ENCODE data around the gene SORD. TPM values are rescaled to one million over a fixed set of nuclear protein-coding genes. Genes with fewer than 3 reads are reported as not detected.
"Not testable (repeated sequence)": the region's sequence is repeated elsewhere in the genome, so short reads cannot be mapped to it uniquely, and the experiment has no call there.

The SORD gene
- total and polyA plus RNA-seq, 2 donors (not counting 3 experiments of a cell fraction or from before 2014, with no cell fraction given) = 16.6 to 31.8 TPM

- no peak for DNase-seq (ENCODE audit: low read depth, low spot score)
- no peak overlapping the region for H2AFZ ChIP-seq (ENCODE audit: low read depth, low read length)
- no peaks in the 10 kb centered on the region for H3K9me1 ChIP-seq (replicated peaks; ENCODE audit: control insufficient read depth, extremely low read depth, insufficient read depth, low read length)
- H3K9me3 ChIP-seq (replicated peaks; ENCODE audit: control insufficient read depth, insufficient read depth, low read length) = no peaks in the 10 kb centered on the region
- dilution Hi-C loops (cut with MboI; ENCODE audit: extremely low pct_ligation_motif_present, low sequenced_read_pairs) (no loop called here), intact Hi-C loops (cut with micrococcal nuclease) (no loop called here)
- no peaks in the 10 kb centered on the region for H4K20me1 ChIP-seq (replicated peaks; ENCODE audit: control insufficient read depth, extremely low read depth, insufficient read depth, low read length)
- peaks cover 9% of the 10 kb centered on the region in 2 experiments for H3K27me3 ChIP-seq (ENCODE audit: control insufficient read depth in 2 of 2, insufficient read depth in 2 of 2, low read length in 2 of 2)
- no peak overlapping the region for H3K4me2 ChIP-seq (ENCODE audit: insufficient read depth, low read length)
- H3K36me3 ChIP-seq (ENCODE audit: control insufficient read depth in 2 of 2, extremely low read depth in 1 of 2, insufficient read depth in 2 of 2, low read length in 2 of 2) = no peaks in the 10 kb centered on the region
- H3K79me2 ChIP-seq (ENCODE audit: control insufficient read depth, insufficient read depth, low read length) = no peaks in the 10 kb centered on the region
- POLR2A ChIA-PET = no interaction called here
- no peak overlapping the region for H3K9ac ChIP-seq (replicated peaks; ENCODE audit: extremely low read depth, insufficient read depth, low read length)
- FAIRE-seq = no peak
- TF ChIP-seq, protein P1, sequence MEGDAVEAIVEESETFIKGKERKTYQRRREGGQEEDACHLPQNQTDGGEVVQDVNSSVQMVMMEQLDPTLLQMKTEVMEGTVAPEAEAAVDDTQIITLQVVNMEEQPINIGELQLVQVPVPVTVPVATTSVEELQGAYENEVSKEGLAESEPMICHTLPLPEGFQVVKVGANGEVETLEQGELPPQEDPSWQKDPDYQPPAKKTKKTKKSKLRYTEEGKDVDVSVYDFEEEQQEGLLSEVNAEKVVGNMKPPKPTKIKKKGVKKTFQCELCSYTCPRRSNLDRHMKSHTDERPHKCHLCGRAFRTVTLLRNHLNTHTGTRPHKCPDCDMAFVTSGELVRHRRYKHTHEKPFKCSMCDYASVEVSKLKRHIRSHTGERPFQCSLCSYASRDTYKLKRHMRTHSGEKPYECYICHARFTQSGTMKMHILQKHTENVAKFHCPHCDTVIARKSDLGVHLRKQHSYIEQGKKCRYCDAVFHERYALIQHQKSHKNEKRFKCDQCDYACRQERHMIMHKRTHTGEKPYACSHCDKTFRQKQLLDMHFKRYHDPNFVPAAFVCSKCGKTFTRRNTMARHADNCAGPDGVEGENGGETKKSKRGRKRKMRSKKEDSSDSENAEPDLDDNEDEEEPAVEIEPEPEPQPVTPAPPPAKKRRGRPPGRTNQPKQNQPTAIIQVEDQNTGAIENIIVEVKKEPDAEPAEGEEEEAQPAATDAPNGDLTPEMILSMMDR (IDR thresholded peaks at IDR 0.05; ENCODE audit: extremely low read depth in 1 of 2, insufficient read depth in 1 of 2, low read depth in 1 of 2, low read length in 2 of 2) = no peak
- TF ChIP-seq MYC (IDR thresholded peaks at IDR 0.05; ENCODE audit: low read depth, low read length) = no peak
- no peak for TF ChIP-seq GATA2 (IDR thresholded peaks at IDR 0.05; ENCODE audit: insufficient read depth, insufficient read length, low read depth, low read length)
- TF ChIP-seq POLR2AphosphoS5 (IDR thresholded peaks at IDR 0.05; ENCODE audit: insufficient read depth, low read depth, low read length) = no peak
- TF ChIP-seq EZH2 (IDR thresholded peaks at IDR 0.05; ENCODE audit: borderline replicate concordance, low read depth, low read length, severe bottlenecking) = no peak
- no peak for TF ChIP-seq JUN (IDR thresholded peaks at IDR 0.05; ENCODE audit: borderline replicate concordance, insufficient read depth, insufficient read length, low read depth)
- CTCF ChIA-PET = no interaction called here
- H3K27ac ChIP-seq (ENCODE audit: insufficient read depth, low read depth, low read length) = no peak overlapping the region
- no TSS peak for BruUV-seq (replicated peaks)
- H3K4me3 ChIP-seq (replicated peaks in 1 of 3; ENCODE audit: insufficient read depth in 1 of 3, low read depth in 1 of 3, low read length in 3 of 3) = no peak overlapping the region
- H3K4me1 ChIP-seq (ENCODE audit: control insufficient read depth, extremely low read depth, insufficient read depth, low read length) = no peaks in the 10 kb centered on the region
These were observed 23.9 kb upstream of the SORD start for GRCh38 chr15:44999105-44999504.

- H4K20me1 ChIP-seq (replicated peaks; ENCODE audit: control insufficient read depth, extremely low read depth, insufficient read depth, low read length); H3K9me3 ChIP-seq (replicated peaks; ENCODE audit: control insufficient read depth, insufficient read depth, low read length); H3K4me2 ChIP-seq (ENCODE audit: insufficient read depth, low read length); H3K9ac ChIP-seq (replicated peaks; ENCODE audit: extremely low read depth, insufficient read depth, low read length); H2AFZ ChIP-seq (ENCODE audit: low read depth, low read length); BruUV-seq (replicated peaks); intact Hi-C loops (cut with micrococcal nuclease); H3K79me2 ChIP-seq (ENCODE audit: control insufficient read depth, insufficient read depth, low read length); H3K4me3 ChIP-seq (replicated peaks in 1 of 3; ENCODE audit: insufficient read depth in 1 of 3, low read depth in 1 of 3, low read length in 3 of 3); H3K27me3 ChIP-seq (ENCODE audit: control insufficient read depth in 2 of 2, insufficient read depth in 2 of 2, low read length in 2 of 2); H3K36me3 ChIP-seq (ENCODE audit: control insufficient read depth in 2 of 2, extremely low read depth in 1 of 2, insufficient read depth in 2 of 2, low read length in 2 of 2); DNase-seq (ENCODE audit: low read depth, low spot score); H3K4me1 ChIP-seq (ENCODE audit: control insufficient read depth, extremely low read depth, insufficient read depth, low read length); H3K9me1 ChIP-seq (replicated peaks; ENCODE audit: control insufficient read depth, extremely low read depth, insufficient read depth, low read length); dilution Hi-C loops (cut with MboI; ENCODE audit: extremely low pct_ligation_motif_present, low sequenced_read_pairs); FAIRE-seq; POLR2A ChIA-PET; CTCF ChIA-PET; H3K27ac ChIP-seq (ENCODE audit: insufficient read depth, low read depth, low read length): not testable (repeated sequence)
These were observed 21.8 kb upstream of the SORD start for GRCh38 chr15:45001180-45001579.

GRCh38 chr15:45003731-45004410, 19.1 kb upstream of the SORD start:
- H3K9ac ChIP-seq (replicated peaks; ENCODE audit: extremely low read depth, insufficient read depth, low read length); H3K4me3 ChIP-seq (replicated peaks in 1 of 3; ENCODE audit: insufficient read depth in 1 of 3, low read depth in 1 of 3, low read length in 3 of 3); CTCF ChIA-PET; DNase-seq (ENCODE audit: low read depth, low spot score); H3K27ac ChIP-seq (ENCODE audit: insufficient read depth, low read depth, low read length); BruUV-seq (replicated peaks); H3K79me2 ChIP-seq (ENCODE audit: control insufficient read depth, insufficient read depth, low read length); H3K4me2 ChIP-seq (ENCODE audit: insufficient read depth, low read length); H3K4me1 ChIP-seq (ENCODE audit: control insufficient read depth, extremely low read depth, insufficient read depth, low read length); POLR2A ChIA-PET; intact Hi-C loops (cut with micrococcal nuclease); H2AFZ ChIP-seq (ENCODE audit: low read depth, low read length); H3K36me3 ChIP-seq (ENCODE audit: control insufficient read depth in 2 of 2, extremely low read depth in 1 of 2, insufficient read depth in 2 of 2, low read length in 2 of 2); H4K20me1 ChIP-seq (replicated peaks; ENCODE audit: control insufficient read depth, extremely low read depth, insufficient read depth, low read length); H3K9me1 ChIP-seq (replicated peaks; ENCODE audit: control insufficient read depth, extremely low read depth, insufficient read depth, low read length); H3K9me3 ChIP-seq (replicated peaks; ENCODE audit: control insufficient read depth, insufficient read depth, low read length); FAIRE-seq; dilution Hi-C loops (cut with MboI; ENCODE audit: extremely low pct_ligation_motif_present, low sequenced_read_pairs): not testable (repeated sequence)
- peaks cover 14 to 15% of the 10 kb centered on the region in 2 experiments for H3K27me3 ChIP-seq (ENCODE audit: control insufficient read depth in 2 of 2, insufficient read depth in 2 of 2, low read length in 2 of 2)

Data from endothelial cell of umbilical vein (primary cell).